ENCODE results near the gene STK11. TPM values are rescaled to one million over a fixed set of nuclear protein-coding genes. Genes with fewer than 3 reads are reported as not detected.

Gene STK11
- total RNA-seq, 2 donors from 2014 or later = 49.0 to 68.6 TPM

- H3K36me3 ChIP-seq (replicated peaks in 1 of 2; ENCODE audit: insufficient read depth in 1 of 2, low read depth in 2 of 2) = peaks cover 7 to 18% of the 10 kb centered on the region in 2 donors
- WGBS, 2 donors = 7 to 8% methylated on average over 6 to 8 of the region's 8 CpGs
- intact Hi-C loops (cut with DNase I) = loop anchor here (5.0 kb wide), 1 partner anchor 137 kb away; the partner anchor contains the start of gene DAZAP1
- H3K9me3 ChIP-seq = no peaks in the 10 kb centered on the region
- no peaks in the 10 kb centered on the region for H3K27me3 ChIP-seq
- peak overlapping the region; percentile 95 to 100 (median 98) for H3K27ac ChIP-seq
- H3K4me1 ChIP-seq = peaks cover 89% of the 10 kb centered on the region
- H3K4me3 ChIP-seq = peak overlapping the region; percentile 34 to 79
- DNase-seq (peak in 3 of 4 donors; percentile 58 to 64 (median 60)), ATAC-seq (no peak)
- no peak for TF ChIP-seq CTCF (IDR thresholded peaks at IDR 0.05)
Observed at GRCh38 chr19:1270213-1270853, 64.8 kb downstream of the STK11 start.

- TF ChIP-seq POLR2A (IDR thresholded peaks at IDR 0.05) (no peak), CTCF (IDR thresholded peaks at IDR 0.05) (no peak)
- peak overlapping the region in 1 of 2 donors; percentile 34 for H3K4me3 ChIP-seq
- intact Hi-C loops (cut with DNase I) = loop anchor here (5.0 kb wide), 1 partner anchor 136 kb away; the partner anchor contains the start of gene DAZAP1
- DNase-seq (peak in 3 of 4 donors; percentile 45 to 53 (median 46)), ATAC-seq (no peak)
- H3K27me3 ChIP-seq = no peaks in the 10 kb centered on the region
- H3K9me3 ChIP-seq = no peaks in the 10 kb centered on the region
- H3K36me3 ChIP-seq (replicated peaks in 1 of 2; ENCODE audit: insufficient read depth in 1 of 2, low read depth in 2 of 2) = peaks cover 7 to 18% of the 10 kb centered on the region in 2 donors
- peak overlapping the region in 3 of 4 donors; percentile 95 to 100 (median 98) for H3K27ac ChIP-seq
- H3K4me1 ChIP-seq = peaks cover 86% of the 10 kb centered on the region
- 6 to 21% methylated on average over 9 to 26 of the region's 26 CpGs for WGBS, 2 donors
Observed at GRCh38 chr19:1270854-1271527, 65.4 kb downstream of the STK11 start.

- H3K27me3 ChIP-seq = no peaks in the 10 kb centered on the region
- peak overlapping the region in 3 of 4 donors; percentile 95 to 100 (median 98) for H3K27ac ChIP-seq
- peaks cover 86% of the 10 kb centered on the region for H3K4me1 ChIP-seq
- peaks cover 7 to 18% of the 10 kb centered on the region in 2 donors for H3K36me3 ChIP-seq (replicated peaks in 1 of 2; ENCODE audit: insufficient read depth in 1 of 2, low read depth in 2 of 2)
- H3K9me3 ChIP-seq = no peaks in the 10 kb centered on the region
- ATAC-seq (no peak), DNase-seq (peak in 1 of 4 donors; percentile 32)
- no peak overlapping the region for H3K4me3 ChIP-seq
- intact Hi-C loops (cut with DNase I) = loop anchor here (5.0 kb wide), 1 partner anchor 136 kb away; the partner anchor contains the start of gene DAZAP1
- WGBS, 2 donors = 55 to 60% methylated on average over 35 to 37 of the region's 37 CpGs
- TF ChIP-seq POLR2A (IDR thresholded peaks at IDR 0.05) (no peak), CTCF (IDR thresholded peaks at IDR 0.05) (no peak)
Observed at GRCh38 chr19:1271528-1272422, 66.2 kb downstream of the STK11 start.

GRCh38 chr19:1272423-1273262 is 67.1 kb downstream of the STK11 start:
- Histone ChIP-seq H3K4me1 (peaks cover 79% of the 10 kb centered on the region), H3K27me3 (no peaks in the 10 kb centered on the region), H3K4me3 (no peak overlapping the region), H3K27ac (peak overlapping the region in 2 of 4 donors; percentile 98 to 99), H3K36me3 (replicated peaks in 1 of 2; ENCODE audit: insufficient read depth in 1 of 2, low read depth in 2 of 2) (peaks cover 7 to 18% of the 10 kb centered on the region in 2 donors), H3K9me3 (no peaks in the 10 kb centered on the region)
- DNase-seq (no peak), ATAC-seq (no peak)
- intact Hi-C loops (cut with DNase I) = loop anchor here (5.0 kb wide), 1 partner anchor 135 kb away; the partner anchor contains the start of gene DAZAP1
- no peak for TF ChIP-seq POLR2A (IDR thresholded peaks at IDR 0.05)
- no peak for TF ChIP-seq CTCF (IDR thresholded peaks at IDR 0.05)
- 69 to 77% methylated on average over 33 of the region's 33 CpGs for WGBS, 2 donors

Measured in body of pancreas (tissue), 4 donors.